Medulla oblongata (tissue), 1 donor: ENCODE results near the gene NMRAL1.
A peak's percentile ranks its signal among the peaks of the same experiment; 100 is the strongest.

Experiments
- DNase-seq: peaks from one replicate; pipeline ENCODE4 v3.0.0-alpha.2; 2015; ENCODE audit errors: extremely low spot score

The NMRAL1 gene

DNA sequence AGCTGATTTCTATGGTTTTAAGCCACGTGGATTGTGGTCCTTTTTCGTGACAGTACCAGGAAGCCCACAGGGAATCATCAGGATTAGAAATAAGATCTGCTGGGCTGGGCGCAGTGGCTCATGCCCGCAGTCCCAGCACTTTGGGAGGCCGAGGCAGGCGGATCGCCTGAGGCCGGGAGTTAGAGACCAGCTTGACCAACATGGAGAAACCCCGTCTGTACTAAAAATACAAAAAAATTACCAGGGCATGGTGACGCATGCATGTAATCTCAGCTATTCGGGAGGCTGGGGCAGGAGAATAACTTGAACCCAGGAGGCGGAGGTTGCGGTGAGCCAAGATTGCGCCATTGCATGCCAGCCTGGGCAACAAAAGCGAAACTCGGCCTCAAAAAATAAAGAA is 6.5 kb downstream of the NMRAL1 start:
- DNase-seq = no peak

DNA sequence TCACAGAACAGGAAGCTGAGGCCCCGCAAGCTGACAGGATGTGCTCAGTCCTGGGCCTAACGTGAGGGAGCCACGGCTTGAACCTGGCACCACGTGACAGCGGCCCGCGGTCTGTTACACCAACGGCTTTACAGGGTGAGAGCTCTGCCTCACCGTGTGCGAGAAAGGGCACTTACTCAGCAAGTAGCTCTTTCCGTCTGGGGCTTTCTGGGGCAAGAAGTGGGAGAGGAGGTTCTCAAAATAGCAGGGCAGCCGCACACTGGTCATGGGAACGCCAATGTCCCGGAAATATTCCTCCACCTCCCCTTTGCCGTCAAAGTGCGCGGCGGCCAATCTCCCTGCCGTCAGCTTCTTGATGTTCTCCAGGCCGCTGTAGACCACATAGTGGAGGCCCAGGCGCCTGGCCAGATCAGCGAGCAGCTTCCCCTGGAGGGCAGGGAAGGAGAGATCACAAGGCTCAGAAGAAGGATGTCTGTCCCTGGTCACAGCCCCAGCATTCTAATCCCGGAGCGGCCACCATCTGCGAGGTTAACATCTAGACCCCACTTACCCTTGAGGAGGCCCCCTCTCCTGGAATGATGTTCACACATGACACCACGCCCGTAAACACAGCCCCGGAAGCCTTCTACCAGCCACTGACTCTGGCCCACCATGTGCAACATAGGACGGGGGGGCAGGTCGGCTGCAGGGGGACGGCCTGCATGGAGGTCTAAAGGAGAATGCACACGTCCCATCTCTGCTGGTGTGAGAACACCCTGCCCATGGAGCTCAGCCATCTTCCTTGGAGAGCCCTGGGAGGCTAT is 8.2 kb downstream of the NMRAL1 start:
- no peak for DNase-seq

DNA sequence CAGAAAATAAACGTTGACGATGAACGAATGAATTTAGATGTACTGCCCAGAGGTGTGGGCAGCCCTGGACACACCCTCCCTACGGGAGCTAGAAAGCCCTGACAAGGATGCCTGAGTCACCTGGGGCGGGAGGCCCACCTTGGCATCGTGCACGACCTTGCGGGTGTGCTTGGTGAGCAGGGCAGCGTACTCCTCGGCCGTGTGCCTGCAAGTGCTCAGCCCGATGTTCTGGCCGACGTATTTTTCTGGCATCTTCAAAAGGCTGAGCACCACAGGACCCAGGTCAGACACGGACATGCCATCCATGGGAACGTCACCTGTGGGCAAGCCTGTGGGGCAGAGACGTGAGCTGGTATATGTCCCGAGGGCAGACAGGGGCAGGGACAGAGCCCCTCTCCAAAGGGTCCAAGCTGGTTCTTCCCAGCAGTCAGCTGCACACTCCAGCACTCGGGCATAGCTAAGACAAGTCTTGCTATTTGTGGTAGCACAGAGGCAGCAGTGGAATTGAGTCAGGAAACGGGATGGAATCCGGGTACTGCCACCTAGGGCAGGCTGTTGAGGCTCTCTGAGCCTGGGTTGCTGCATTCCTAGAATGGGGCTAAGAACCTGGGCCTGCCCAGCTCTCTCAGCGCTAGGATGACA is 10.8 kb downstream of the NMRAL1 start:
- no peak for DNase-seq

DNA sequence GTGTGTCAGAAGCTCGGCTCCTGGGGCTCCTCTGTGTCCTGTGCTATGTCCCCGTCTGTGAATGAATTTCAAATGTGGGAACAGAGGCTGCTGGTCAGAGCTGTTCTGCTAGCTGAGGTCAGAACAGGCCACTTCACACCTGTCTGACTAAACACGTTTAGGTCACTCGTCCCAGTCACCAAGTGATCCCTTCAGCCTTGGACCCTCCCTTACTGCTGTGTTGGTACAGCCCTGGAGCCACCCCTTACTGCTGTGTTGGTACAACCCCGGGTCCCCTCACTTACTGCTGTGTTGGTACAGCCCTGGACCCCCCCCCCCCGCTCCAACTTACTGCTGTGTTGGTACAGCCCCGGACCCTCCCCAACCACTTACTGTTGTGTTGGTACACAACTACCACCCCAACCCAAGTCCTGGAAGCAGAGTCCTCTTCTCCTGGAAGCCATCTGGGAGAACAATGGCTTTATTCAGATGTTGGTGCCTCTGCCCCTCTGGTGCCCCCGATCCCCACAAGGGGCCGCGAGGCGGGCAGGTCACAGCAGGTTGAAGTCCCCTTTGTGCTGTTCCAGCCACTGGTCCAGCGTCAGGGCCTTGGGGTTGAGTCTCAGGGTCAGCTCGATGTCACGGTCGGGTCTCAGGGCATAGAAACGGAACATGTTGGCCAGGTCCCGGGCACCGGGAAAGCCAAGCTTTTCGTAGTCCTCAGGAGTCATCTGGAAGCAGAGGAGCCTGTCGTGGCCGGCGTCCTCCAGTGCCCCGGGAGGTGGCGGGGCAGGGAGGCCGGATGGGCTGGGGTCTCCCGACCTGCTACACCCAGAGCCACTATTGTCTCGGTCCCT is 13.0 kb downstream of the NMRAL1 start:
- DNase-seq = peak; percentile 22

DNA sequence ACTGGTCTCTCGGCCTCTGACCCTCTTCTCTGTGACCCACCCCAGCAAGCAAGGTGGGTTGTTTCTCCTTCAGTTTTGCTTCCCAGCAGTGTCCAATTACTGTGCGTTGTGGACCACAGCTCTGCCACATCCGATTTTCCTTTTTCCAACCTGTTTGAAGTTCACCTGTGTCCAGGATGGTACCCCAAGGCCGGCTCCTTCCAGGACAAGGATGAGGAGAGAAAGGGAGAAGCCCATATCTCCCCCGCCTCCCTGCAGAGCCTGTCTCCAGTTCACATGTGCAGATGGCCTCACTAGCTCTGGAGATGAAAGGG is 13.5 kb downstream of the NMRAL1 start:
- DNase-seq = no peak

DNA sequence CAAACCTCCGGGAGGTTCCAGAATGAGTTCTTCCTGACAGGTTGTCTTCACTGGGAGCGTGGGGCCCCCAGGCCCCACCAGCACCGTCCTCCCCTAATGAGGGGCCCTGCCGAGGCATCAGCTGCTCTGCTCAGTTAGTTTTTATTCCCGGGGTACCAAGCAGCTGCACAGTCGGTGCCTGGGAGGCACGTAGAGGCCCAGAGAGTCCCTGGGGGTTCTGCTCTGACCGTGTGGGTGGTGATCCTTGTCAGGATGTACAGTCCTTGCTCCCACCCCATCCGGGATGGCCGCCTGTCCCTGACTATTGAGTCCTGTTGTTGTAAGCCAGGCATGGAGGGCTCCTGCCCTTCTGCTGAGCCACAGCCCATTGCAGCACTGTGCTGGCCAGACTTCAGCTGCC is 18.5 kb downstream of the NMRAL1 start:
- no peak for DNase-seq

DNA sequence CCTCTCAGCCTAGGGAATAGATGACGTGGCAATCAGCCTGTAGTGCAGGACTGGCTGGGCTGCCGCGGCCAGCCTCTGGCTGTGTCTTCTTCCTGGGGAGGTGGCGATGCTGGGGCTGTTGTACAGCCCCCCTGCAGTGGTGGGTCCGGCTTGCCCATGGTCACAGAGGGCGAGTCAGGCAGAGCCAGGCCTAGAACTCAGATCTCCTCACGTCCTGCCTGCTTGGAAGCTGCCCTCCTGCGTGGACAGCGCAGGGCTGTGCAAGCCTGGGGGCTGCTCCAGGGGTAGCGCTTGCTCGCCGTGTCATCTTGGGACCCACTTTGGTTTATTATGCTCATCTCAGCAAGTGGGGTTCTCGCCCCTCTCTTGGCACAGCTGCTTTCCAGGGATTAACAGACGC is 19.3 kb downstream of the NMRAL1 start:
- DNase-seq = no peak

DNA sequence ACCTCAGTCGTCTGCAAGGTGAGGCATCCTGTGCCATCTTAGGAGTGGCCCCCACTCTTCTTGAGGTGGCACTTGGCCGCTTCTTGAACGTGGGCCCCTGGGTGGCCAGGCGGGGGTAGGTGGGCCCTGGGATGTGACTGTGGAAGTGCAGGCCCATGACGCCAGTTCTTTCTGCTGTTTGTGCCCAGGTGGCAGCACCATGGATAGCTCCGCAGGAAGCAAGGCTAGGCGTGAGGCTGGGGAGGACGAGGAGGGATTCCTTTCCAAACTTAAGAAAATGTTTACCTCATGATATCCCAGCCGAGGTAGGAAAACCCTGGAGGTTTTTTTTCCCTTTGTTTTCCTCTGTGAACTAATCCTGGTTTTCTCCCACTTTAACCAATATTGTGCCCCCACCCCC is 19.8 kb downstream of the NMRAL1 start:
- no peak for DNase-seq

DNA sequence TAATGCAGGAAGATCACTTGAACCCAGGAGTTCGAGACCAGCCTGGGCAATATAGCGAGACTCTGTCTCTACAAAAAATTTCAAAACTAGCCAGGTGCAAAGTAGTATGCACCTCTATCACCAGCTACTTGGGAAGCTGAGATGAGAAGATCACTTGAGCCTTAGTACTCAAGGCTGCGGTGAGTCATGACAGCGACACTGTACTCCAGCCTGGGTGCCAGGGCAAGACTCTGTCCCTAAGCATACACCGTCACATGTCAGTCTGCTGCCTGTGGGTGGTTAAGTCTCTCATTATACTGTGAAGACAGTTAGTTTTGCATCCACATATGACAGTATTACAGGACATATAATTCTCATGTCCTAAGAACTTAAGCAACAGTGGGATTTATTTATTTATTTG is 21.8 kb downstream of the NMRAL1 start:
- DNase-seq = no peak

DNA sequence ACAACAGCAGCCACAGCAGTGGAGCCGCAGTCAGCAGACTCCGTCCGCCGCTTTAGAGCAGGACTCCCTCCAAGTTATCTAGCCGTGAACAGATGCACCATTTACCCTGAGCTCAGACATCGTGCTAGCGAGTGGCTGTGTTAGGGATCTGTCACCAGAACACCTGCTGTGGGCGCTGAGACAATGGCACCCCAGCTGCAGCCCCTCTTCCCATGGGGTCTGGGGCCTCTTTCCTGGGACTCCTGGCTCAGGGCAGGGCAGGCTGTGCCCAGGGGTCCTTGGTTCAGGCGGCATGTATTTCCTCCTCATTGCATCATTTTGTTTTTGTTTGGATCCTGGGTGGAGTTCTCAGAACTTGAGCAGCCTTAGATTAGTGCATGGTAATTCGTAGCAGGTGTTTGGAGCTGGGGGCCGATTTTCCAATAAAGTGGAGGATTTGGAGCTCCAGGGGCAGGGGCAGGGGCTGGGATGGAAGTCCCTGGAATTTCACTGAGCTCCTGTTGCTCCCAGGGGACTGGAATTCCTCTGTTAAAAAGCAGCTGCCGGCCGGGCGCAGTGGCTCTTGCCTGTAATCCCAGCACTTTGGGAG is 23.4 kb downstream of the NMRAL1 start:
- DNase-seq = no peak

DNA sequence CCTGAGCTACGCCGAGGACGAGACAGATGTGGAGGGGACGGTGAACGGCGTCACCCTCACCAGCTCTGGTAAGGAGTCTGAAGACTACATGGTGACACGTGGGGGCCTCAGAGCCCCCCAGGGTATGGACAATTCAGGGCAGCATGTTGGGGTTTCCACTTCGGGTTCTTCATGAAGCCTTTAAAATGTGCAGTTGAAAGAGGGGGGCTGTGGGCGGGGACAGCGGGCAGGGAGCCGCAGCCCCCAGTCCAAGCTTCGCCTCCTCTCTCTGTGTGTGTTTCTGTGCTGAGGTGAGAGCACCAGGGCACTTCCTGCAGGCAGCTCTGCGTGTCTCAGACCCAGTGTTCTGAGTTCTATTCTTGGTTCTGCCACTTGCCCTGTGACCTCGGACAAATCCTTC is 24.0 kb downstream of the NMRAL1 start:
- no peak for DNase-seq

DNA sequence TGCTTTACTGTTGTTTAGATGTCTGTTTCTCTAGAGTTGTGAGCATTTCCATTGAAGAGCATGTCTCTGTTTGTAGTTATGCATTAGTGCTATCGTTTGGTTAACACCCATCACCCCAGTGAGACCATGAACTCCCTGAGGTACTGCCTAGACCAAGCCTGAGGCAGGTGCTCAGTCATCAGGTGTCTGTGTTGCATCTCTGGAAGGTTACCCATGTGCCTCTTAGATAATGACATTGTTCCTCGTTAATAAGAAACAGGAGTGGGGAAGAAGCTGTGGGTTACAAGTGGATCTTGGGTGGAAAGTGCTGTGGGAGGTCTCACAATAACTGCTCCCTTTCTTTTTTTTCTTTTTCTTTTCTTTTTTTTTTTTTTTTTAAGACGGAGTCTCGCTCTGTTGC is 30.4 kb downstream of the NMRAL1 start:
- no peak for DNase-seq

DNA sequence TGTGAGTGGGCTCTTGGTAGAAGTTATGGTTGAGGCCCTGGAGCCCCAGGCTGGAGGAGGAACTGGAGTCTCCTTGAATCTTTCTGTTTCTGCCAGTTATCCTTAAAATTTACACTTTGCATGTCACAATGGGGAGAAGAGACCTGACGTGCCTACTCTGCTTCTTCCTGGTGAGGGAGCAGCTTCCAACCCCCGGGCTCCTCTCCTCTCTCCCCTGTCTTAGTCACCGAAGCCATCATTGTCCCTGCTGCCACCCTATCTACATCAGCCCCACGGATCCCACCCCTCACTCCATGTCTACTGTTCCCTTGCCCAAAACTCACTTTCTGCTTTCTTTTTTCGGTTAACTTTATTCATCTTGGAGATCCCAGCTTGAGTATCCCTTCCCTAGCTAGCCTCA is 31.2 kb downstream of the NMRAL1 start:
- no peak for DNase-seq

DNA sequence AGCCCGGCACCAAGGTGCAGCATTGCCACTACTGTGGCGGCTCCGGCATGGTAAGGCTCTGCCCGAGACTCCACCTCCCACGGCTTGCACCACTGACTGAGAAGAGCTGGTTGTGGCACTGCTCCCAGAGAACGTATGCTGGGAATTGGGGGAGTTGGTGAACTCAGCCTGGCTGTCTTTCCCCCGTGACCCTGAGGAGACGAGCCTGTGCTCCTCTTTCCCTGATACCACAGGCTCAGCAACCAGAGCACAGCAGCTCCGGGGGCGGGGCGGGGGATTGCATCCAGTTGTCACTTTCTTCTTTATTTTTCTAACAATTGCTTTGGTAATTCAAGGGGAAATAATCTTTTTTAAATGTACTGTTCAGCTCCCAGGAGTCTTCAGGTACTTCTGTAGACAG is 32.1 kb downstream of the NMRAL1 start:
- no peak for DNase-seq

DNA sequence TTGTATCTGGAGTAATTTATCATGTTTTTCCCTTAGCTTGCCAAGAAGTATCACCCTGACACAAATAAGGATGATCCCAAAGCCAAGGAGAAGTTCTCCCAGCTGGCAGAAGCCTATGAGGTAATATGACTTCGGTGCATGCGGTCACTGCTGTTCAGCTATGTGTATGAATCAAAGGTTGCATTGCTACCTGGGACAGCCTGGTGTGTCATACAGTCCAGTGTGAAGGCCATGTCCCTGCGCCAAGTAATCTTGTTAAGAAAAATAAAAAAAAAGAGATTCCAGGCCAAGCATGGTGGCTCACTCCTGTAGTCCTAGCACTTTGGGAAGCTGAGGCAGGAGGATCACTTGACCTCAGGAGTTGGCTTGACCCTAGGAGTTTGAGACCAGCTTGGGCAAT is 37.1 kb downstream of the NMRAL1 start:
- DNase-seq = no peak

DNA sequence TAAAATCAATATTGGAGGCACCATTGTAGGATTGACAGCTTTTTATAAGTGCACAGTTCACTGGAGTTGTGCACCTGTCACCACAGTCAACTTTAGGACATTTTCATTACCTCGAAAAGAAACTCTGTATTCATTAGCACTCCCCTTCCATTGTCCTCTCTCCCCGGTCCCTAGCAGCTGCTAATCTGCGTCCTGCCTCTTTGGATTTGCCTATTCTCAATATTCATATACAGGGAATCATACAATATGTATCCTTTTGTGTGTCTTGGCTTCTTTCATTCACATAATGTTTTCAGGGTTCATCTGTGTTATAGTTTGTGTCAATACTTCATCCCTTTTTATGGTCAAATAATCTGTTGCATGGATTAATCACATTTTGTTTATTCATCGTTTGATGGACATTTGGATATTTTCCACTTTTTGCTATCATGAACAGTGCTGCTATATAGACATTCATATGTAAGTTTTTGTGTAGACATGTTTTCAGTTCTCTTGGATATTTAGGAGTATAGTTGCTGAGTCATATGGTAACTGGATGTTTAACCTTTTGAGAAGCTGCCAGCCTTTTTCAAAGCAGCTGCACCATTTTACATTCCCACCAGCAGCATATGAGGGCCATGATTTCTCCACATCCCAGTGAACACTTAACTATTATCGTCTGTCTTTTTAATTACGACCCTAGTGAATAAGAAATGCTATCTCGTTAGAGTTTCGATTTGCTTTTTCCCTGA is 38.9 kb downstream of the NMRAL1 start:
- no peak for DNase-seq

DNA sequence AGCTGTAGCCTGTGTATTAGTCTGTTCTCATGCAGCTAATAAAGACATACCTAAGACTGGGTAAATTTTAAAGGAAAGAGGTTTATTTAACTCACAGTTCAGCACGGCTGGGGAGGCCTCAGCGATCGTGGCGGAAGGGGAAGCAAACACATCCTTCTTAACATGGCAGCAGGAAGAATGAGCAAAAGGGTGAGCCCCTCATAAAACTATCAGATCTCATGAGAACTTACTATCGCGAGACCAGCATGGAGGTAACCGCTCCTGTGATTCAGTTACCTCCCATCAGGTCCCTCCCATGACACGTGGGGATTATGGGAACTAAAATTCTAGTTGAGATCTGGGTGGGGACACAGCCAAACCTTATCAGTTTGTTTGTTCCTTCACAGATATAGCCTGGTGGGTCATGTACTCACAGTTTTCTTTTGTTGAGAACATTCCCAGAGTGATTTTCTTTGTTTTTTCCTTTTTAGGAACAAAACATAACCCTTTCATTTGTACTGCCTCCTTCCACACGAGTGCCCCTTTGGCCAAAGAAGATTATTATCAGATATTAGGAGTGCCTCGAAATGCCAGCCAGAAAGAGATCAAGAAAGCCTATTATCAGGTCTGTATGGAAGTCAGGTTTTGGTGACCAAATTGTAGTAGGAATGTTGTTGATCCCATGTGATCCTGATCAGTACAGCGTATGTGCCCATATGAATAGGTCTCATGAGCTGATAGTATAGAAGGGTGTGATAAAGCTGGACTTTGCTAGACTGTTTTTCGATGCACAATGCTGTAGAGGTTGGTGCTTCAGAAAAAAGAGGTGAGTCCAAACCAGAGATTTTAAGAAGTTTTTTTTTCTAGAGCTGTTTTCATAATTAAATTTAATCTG is 40.3 kb downstream of the NMRAL1 start:
- DNase-seq = no peak

DNA sequence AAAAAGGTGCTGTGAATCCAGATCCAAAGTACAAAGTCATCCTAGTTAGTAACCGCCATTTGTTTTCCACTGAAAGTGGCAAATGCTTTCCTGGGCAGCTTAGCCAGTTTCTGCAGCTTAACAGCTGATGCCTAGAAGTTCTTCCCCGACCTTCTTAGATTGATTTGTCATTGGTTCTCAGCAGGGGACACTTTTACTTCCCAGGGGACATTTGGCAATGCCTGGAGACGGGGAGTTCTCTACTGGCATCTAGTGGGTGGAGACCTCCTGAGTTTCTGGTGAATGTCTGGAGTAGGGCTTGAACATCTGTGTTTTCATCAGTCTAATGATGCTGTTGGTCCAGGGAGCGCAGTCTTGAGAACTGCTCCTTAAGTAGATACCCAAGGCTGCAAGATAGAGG is 41.2 kb downstream of the NMRAL1 start:
- no peak for DNase-seq

DNA sequence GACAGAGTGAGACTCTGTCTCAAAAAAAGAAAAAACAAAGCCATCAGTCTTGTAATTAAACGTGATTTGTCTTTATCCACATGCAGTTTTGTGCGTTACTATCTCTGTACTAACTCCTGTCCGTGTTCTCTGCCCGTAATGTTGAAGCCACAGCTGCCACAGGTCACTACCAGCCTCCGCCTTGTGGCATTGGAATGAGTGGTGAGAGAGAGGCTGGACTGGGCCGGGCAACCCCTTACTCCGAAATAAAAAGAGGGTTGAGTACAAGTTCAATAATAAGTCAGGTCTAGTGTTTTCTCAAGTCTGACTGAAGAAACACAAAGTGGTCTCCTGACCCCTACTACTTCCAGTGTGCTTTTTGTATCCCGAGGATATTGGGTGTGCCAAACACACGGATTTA is 43.4 kb downstream of the NMRAL1 start:
- DNase-seq = no peak

DNA sequence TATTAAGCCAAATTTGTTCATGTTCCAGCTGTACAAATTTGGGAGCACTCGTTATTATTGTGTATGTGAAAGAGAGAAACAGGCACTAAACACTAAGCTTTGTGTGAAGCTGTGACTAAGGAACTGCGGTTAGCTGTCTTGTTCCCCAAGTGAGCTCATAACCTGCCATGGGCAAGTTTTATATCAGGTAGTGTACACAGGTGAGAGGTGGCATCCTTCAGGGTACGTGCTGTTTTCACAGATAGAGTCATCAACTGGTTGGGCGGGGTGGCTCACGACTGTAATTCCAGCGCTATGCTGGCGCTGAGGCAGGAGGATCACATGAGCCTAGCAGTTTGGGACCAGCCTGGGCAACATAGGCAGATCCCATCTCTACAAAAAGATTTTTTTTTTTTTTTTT is 45.9 kb downstream of the NMRAL1 start:
- no peak for DNase-seq
